GM20000 (cell line): ENCODE results near the gene VIL1.
A peak's percentile ranks its signal among the peaks of the same experiment; 100 is the strongest.

Experiments used
- DNase-seq: peaks from one replicate; pipeline ENCODE4 v3.0.0; 2012; ENCODE audit warnings: low spot score
- TF ChIP-seq, protein P1 (sequence below): IDR thresholded peaks from 2 replicates; pipeline ENCODE4 v1.5.1; 2012; ENCODE audit warnings: mild to moderate bottlenecking, control low read depth; ENCODE audit errors: extremely low read depth, missing control alignments

VIL1 gene

DNA sequence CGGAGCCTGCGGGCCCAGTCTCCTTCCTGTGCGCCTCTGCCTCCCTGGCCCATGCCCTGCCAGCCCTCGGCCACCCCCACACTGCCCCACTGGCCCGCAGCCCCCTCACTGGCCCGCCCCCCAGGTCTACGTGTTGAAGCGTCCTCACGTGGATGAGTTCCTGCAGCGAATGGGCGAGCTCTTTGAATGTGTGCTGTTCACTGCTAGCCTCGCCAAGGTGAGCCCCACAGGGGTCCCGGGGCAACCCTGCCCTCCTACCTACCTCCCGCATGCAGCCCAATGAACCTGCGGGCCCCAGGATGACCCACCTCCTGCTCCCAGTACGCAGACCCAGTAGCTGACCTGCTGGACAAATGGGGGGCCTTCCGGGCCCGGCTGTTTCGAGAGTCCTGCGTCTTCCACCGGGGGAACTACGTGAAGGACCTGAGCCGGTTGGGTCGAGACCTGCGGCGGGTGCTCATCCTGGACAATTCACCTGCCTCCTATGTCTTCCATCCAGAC is 16.0 kb upstream of the VIL1 start:
- TF ChIP-seq, protein P1, sequence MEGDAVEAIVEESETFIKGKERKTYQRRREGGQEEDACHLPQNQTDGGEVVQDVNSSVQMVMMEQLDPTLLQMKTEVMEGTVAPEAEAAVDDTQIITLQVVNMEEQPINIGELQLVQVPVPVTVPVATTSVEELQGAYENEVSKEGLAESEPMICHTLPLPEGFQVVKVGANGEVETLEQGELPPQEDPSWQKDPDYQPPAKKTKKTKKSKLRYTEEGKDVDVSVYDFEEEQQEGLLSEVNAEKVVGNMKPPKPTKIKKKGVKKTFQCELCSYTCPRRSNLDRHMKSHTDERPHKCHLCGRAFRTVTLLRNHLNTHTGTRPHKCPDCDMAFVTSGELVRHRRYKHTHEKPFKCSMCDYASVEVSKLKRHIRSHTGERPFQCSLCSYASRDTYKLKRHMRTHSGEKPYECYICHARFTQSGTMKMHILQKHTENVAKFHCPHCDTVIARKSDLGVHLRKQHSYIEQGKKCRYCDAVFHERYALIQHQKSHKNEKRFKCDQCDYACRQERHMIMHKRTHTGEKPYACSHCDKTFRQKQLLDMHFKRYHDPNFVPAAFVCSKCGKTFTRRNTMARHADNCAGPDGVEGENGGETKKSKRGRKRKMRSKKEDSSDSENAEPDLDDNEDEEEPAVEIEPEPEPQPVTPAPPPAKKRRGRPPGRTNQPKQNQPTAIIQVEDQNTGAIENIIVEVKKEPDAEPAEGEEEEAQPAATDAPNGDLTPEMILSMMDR = no peak
- DNase-seq = no peak

DNA sequence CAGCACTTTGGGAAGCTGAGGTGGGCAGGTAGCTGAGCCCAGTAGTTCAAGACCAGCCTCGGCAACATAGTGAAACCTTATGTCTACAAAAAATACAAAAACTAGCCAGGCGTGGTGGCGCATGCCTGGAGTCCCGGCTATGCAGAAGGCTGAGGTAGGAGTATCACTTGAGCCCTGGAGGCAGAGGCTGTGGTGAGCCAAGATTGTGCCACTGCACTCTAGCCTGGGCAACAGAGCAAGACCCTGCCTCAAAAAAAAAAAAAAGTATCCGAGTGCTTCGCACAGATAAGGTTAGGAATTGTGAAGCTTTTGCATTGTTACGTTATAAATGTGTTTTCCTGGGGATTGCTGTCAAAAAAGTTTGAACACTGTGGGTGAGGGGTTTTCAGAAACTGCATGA is 15.1 kb upstream of the VIL1 start:
- TF ChIP-seq, protein P1 = no peak
- DNase-seq = no peak

DNA sequence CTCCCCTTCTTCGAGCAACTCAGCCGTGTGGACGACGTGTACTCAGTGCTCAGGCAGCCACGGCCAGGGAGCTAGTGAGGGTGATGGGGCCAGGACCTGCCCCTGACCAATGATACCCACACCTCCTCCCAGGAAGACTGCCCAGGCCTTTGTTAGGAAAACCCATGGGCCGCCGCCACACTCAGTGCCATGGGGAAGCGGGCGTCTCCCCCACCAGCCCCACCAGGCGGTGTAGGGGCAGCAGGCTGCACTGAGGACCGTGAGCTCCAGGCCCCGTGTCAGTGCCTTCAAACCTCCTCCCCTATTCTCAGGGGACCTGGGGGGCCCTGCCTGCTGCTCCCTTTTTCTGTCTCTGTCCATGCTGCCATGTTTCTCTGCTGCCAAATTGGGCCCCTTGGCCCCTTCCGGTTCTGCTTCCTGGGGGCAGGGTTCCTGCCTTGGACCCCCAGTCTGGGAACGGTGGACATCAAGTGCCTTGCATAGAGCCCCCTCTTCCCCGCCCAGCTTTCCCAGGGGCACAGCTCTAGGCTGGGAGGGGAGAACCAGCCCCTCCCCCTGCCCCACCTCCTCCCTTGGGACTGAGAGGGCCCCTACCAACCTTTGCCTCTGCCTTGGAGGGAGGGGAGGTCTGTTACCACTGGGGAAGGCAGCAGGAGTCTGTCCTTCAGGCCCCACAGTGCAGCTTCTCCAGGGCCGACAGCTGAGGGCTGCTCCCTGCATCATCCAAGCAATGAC is 14.4 kb upstream of the VIL1 start:
- TF ChIP-seq, protein P1 = no peak
- no peak for DNase-seq

DNA sequence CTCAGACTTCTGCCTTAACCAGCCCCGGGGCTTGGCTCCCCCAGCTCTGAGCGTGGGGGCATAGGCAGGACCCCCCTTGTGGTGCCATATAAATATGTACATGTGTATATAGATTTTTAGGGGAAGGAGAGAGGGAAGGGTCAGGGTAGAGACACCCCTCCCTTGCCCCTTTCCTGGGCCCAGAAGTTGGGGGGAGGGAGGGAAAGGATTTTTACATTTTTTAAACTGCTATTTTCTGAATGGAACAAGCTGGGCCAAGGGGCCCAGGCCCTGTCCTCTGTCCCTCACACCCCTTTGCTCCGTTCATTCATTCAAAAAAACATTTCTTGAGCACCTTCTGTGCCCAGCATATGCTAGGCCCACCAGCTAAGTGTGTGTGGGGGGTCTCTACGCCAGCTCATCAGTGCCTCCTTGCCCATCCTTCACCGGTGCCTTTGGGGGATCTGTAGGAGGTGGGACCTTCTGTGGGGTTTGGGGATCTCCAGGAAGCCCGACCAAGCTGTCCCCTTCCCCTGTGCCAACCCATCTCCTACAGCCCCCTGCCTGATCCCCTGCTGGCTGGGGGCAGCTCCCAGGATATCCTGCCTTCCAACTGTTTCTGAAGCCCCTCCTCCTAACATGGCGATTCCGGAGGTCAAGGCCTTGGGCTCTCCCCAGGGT is 13.7 kb upstream of the VIL1 start:
- TF ChIP-seq, protein P1 = no peak
- no peak for DNase-seq

DNA sequence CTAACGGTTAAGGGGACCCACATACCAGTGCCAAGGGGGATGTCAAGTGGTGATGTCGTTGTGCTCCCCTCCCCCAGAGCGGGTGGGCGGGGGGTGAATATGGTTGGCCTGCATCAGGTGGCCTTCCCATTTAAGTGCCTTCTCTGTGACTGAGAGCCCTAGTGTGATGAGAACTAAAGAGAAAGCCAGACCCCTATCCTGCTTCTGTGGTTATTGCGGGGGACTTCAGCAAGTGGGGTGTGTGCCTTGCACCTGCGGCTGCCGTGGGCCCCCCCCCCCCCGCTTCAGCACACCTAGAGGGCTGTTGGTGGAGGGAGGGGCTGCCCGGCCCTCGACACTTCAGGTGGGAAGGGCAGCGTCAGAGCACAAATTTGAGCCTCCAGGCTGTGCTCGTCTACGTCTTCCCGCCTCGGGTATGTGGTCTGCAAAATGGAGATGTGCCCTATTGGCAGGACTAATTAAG is 13.1 kb upstream of the VIL1 start:
- TF ChIP-seq, protein P1 = no peak
- no peak for DNase-seq

- DNase-seq = peak; percentile 97
- TF ChIP-seq, protein P1 = peak; percentile 90
Measured at GRCh38 chr2:218406209-218406948, 12.5 kb upstream of the VIL1 start.

GRCh38 chr2:218406949-218407618 is 11.8 kb upstream of the VIL1 start:
- no peak for DNase-seq
- TF ChIP-seq, protein P1 = no peak
